Tibial artery (tissue), 4 donors: ENCODE measurements around the gene TMEM52.

ENCODE experiments used
- DNase-seq, 2 donors: peaks; one replicate each; pipeline ENCODE4 v3.0.0-alpha.2; 2019
- H3K27ac ChIP-seq, 2 donors: fragments of 200-600 bp; sonication (generic) in 1 of 2; 1 replicate in 1 of 2; 2 replicates in 1 of 2; pipeline ENCODE4 v1.5.1; 2018 to 2019; ENCODE audit warnings: mild to moderate bottlenecking in 1 of 2
- H3K27me3 ChIP-seq, 2 donors: fragments of 200-600 bp; sonication (generic) in 1 of 2; one replicate each; pipeline versions ENCODE4 v1.5.1 to v1.6.0; 2016 to 2019
- H3K36me3 ChIP-seq, 3 donors: fragments of 200-600 bp; sonication (generic) in 2 of 3; one replicate each; pipeline ENCODE4 v1.5.1; 2016 to 2019; ENCODE audit warnings: mild to moderate bottlenecking in 2 of 3
- H3K4me1 ChIP-seq, 4 donors: fragments of 200-600 bp; sonication (generic) in 2 of 4; 1 replicate in 3 of 4; 2 replicates in 1 of 4; pipeline ENCODE4 v1.5.1; 2016 to 2019
- H3K4me3 ChIP-seq, 2 donors: fragments of 200-600 bp; sonication (generic) in 1 of 2; 1 replicate in 1 of 2; 2 replicates in 1 of 2; pipeline ENCODE4 v1.5.1; 2018 to 2019; ENCODE audit warnings: mild to moderate bottlenecking in 2 of 2
- H3K9me3 ChIP-seq, 3 donors: fragments of 200-600 bp; sonication (generic) in 1 of 3; one replicate each; pipeline ENCODE4 v1.5.1; 2016 to 2019
- intact Hi-C: fragments of 100-400 bp; cut with DNase I; formaldehyde crosslinking; loops from one replicate; pipeline ENCODE4 v1.15.0; 2023; ENCODE audit warnings: low total_unique reads
- TF ChIP-seq, protein P1 (sequence below), 2 experiments: fragments of 200-600 bp in 1 of 2; fragments of 450-650 bp in 1 of 2; IDR thresholded peaks; one replicate each; pipeline ENCODE4 v1.5.1; 2017 to 2019; ENCODE audit warnings: antibody characterized with exemption in 2 of 2, mild to moderate bottlenecking in 1 of 2, moderate library complexity in 1 of 2

TMEM52 gene

DNA sequence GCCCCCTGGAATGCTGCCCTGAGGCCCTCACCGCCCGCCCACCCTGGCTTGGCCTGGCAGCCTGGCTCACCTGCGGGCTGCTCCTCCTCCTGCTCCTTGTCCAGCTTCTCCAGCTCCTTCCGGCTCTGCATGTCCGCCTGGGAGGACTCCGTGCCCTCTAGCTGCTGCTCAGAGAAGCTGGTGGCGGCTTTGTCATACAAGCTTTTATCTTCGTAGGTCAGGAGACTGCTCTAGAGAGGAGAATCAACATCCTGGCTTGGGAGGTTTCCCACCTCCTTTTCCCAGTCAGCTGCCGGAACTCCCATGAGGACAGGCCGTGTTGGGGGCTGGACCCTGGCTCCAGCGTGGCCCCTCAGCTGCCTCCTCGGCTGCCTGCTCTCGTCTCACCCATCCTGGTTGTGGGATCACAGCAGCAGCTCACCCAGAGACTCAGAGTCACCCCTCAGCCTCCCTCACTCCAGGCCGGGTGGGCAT is 36.6 kb upstream of the TMEM52 start:
- TF ChIP-seq, protein P1, sequence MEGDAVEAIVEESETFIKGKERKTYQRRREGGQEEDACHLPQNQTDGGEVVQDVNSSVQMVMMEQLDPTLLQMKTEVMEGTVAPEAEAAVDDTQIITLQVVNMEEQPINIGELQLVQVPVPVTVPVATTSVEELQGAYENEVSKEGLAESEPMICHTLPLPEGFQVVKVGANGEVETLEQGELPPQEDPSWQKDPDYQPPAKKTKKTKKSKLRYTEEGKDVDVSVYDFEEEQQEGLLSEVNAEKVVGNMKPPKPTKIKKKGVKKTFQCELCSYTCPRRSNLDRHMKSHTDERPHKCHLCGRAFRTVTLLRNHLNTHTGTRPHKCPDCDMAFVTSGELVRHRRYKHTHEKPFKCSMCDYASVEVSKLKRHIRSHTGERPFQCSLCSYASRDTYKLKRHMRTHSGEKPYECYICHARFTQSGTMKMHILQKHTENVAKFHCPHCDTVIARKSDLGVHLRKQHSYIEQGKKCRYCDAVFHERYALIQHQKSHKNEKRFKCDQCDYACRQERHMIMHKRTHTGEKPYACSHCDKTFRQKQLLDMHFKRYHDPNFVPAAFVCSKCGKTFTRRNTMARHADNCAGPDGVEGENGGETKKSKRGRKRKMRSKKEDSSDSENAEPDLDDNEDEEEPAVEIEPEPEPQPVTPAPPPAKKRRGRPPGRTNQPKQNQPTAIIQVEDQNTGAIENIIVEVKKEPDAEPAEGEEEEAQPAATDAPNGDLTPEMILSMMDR (IDR thresholded peaks at IDR 0.05): no peak
- intact Hi-C loops: loop anchor here (5.0 kb wide), 1 partner anchor 87 kb away; no protein-coding TSS in a partner anchor
- DNase-seq: no peak
- H3K27me3 ChIP-seq: peaks cover 0 to 68% of the 10 kb centered on the region in 2 donors
- H3K4me1 ChIP-seq: peaks cover 0 to 12% (median 7%) of the 10 kb centered on the region in 4 donors
- H3K36me3 ChIP-seq: no peaks in the 10 kb centered on the region
- no peaks in the 10 kb centered on the region for H3K9me3 ChIP-seq
- no peak overlapping the region for H3K4me3 ChIP-seq
- H3K27ac ChIP-seq: no peak overlapping the region

DNA sequence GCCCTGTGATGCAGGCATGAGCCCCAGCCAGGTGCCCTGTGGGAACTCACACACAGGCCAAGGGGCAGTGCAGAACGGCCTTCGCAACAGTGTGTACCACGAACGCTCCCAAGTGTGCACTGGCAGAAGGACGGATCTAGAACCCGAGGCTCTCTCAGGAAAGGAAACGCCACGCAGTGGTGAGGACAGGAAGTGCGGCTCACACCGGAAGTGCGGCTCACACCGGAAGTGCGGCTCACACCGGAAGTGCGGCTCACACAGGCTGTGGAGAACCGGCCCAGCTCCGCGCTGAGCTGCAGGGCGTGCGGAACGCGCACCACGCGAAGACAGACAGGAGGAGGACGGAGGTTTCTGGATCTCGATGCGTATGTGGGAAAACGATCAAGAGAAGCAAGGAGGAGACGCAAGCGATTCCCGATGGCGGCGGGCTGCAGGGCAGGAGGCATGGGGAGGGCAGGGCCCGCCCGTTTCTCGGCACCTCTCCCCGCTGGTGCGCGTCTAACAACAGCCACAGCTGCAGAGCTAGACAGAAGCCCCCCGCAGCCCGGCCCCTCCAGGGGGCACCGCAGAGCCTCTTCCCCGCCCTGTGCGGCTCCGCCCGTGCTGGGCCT is 35.9 kb upstream of the TMEM52 start:
- Histone ChIP-seq H3K27ac (no peak overlapping the region), H3K27me3 (peaks cover 0 to 66% of the 10 kb centered on the region in 2 donors), H3K4me3 (no peak overlapping the region), H3K4me1 (peaks cover 0 to 7% (median 3%) of the 10 kb centered on the region in 4 donors), H3K9me3 (no peaks in the 10 kb centered on the region), H3K36me3 (no peaks in the 10 kb centered on the region)
- DNase-seq: no peak
- intact Hi-C loops: loop anchor here (5.0 kb wide), 1 partner anchor 87 kb away; no protein-coding TSS in a partner anchor
- TF ChIP-seq, protein P1 (IDR thresholded peaks at IDR 0.05): no peak

DNA sequence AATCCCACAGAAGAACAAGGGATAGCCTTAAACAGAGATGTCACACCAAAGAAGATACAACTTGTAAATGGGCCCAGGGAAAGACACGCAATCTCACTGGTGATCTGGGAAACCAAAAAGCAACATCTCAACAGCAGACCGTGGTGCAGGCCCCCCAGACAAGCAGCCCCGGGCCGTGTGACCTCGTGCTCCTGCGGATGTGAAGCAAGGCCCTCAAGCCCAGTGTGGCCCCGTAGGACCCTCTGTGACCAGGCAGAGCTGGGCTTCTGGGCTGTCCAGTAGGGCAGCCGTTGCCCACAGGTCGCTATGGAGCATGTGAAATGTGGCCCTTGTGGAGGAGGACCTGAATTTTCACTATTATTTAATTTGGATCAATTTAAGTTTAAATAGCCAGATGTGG is 34.9 kb upstream of the TMEM52 start:
- DNase-seq: no peak
- Histone ChIP-seq H3K27me3 (peaks cover 0 to 57% of the 10 kb centered on the region in 2 donors), H3K4me1 (no peaks in the 10 kb centered on the region), H3K27ac (no peak overlapping the region), H3K4me3 (no peak overlapping the region), H3K36me3 (no peaks in the 10 kb centered on the region), H3K9me3 (no peaks in the 10 kb centered on the region)
- intact Hi-C loops: no loop called here
- TF ChIP-seq, protein P1 (IDR thresholded peaks at IDR 0.05): no peak

DNA sequence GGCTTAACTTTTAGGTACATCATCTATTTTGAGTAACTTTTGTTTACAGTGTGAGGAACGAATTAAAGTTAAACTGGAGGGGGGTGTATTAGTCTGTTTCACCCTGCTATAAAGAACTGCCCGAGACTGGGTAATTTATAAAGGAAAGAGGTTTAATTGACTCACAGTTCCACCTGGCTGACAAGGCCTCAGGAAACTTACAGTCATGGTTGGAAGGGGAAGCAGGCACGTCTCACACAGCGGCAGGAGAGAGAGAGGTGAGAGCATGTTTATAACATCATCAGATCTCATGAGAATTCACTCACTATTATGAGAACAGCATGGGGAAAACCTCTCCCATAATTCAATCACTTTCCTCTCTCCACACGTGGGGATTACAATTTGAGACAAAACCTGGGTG is 31.9 kb upstream of the TMEM52 start:
- H3K9me3 ChIP-seq: no peaks in the 10 kb centered on the region
- no peaks in the 10 kb centered on the region for H3K36me3 ChIP-seq
- intact Hi-C loops: no loop called here
- H3K4me3 ChIP-seq: no peak overlapping the region
- H3K27me3 ChIP-seq: peaks cover 0 to 39% of the 10 kb centered on the region in 2 donors
- no peak for DNase-seq
- TF ChIP-seq, protein P1 (IDR thresholded peaks at IDR 0.05): no peak
- H3K4me1 ChIP-seq: no peaks in the 10 kb centered on the region
- no peak overlapping the region for H3K27ac ChIP-seq

DNA sequence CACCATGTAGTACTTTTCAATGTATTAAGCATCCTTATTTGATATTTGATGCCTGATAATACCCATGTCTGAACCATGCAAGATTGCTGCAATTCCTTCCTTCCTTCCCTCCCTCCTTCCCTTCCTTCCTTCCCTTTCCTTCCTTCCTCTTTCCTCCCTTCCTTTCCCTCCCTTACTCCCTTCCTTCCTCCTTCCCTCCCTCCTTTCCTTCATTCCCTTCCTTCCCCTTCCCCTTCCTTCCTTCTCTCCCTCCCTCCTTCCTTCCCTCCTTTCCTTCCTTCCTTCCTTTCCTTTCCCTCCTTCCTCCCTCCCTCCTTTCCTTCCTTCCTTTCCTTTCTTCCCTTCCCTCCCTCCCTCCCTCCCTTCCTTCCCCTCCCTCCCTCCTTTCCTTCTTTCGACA is 29.7 kb upstream of the TMEM52 start:
- TF ChIP-seq, protein P1 (IDR thresholded peaks at IDR 0.05): no peak
- intact Hi-C loops: no loop called here
- DNase-seq: no peak

More for the DNA sequence above, 29.7 kb upstream of the TMEM52 start:
- Histone ChIP-seq H3K27me3 (peaks cover 0 to 47% of the 10 kb centered on the region in 2 donors), H3K27ac (no peak overlapping the region), H3K9me3 (no peaks in the 10 kb centered on the region), H3K36me3 (no peaks in the 10 kb centered on the region), H3K4me3 (no peak overlapping the region), H3K4me1 (peaks cover 0 to 7% (median 0%) of the 10 kb centered on the region in 4 donors)
